GM18520 (cell line): ENCODE measurements around the gene BOC.

Experiments used
- ATAC-seq: cut with Tn5 transposase; IDR thresholded peaks from one replicate; pipeline ENCODE4 v1.9.1; 2021; ENCODE audit not compliant: unreplicated experiment

The BOC gene

GRCh38 chr3:113223475-113224281 lies 12.3 kb downstream of the BOC start:
- no peak for ATAC-seq

GRCh38 chr3:113225286-113225685 lies 13.9 kb downstream of the BOC start:
- no peak for ATAC-seq

GRCh38 chr3:113226491-113226890 lies 15.1 kb downstream of the BOC start:
- ATAC-seq = no peak

- no peak for ATAC-seq
These were observed 15.8 kb downstream of the BOC start for GRCh38 chr3:113227146-113227545.

GRCh38 chr3:113228498-113229286 lies 17.3 kb downstream of the BOC start:
- ATAC-seq = no peak

- ATAC-seq = no peak
These were observed 20.0 kb downstream of the BOC start for GRCh38 chr3:113231391-113231790.

GRCh38 chr3:113231827-113232253 lies 20.5 kb downstream of the BOC start:
- no peak for ATAC-seq

- no peak for ATAC-seq
These were observed 21.0 kb downstream of the BOC start for GRCh38 chr3:113232342-113232741.

GRCh38 chr3:113233497-113233896 lies 22.1 kb downstream of the BOC start:
- no peak for ATAC-seq

- no peak for ATAC-seq
These were observed 22.7 kb downstream of the BOC start for GRCh38 chr3:113234028-113234427.

GRCh38 chr3:113234688-113235260 lies 23.4 kb downstream of the BOC start:
- no peak for ATAC-seq

- no peak for ATAC-seq
These were observed 27.1 kb downstream of the BOC start for GRCh38 chr3:113238503-113238902.

- no peak for ATAC-seq
These were observed 29.5 kb downstream of the BOC start for GRCh38 chr3:113240841-113241240.

- ATAC-seq = no peak
These were observed 30.1 kb downstream of the BOC start for GRCh38 chr3:113241292-113242095.

- no peak for ATAC-seq
These were observed 30.8 kb downstream of the BOC start for GRCh38 chr3:113242096-113242581.

- no peak for ATAC-seq
These were observed 31.7 kb downstream of the BOC start for GRCh38 chr3:113243071-113243470.

- no peak for ATAC-seq
These were observed 32.5 kb downstream of the BOC start for GRCh38 chr3:113243846-113244245.

- no peak for ATAC-seq
These were observed 34.4 kb downstream of the BOC start for GRCh38 chr3:113245761-113246161.

GRCh38 chr3:113247068-113247467 lies 35.7 kb downstream of the BOC start:
- no peak for ATAC-seq

- ATAC-seq = no peak
These were observed 36.5 kb downstream of the BOC start for GRCh38 chr3:113247675-113248458.
